Vagina (tissue), 2 donors: ENCODE data around the gene TBC1D19. TPM values are rescaled to one million over a fixed set of nuclear protein-coding genes. Genes with fewer than 3 reads are reported as not detected.

ENCODE experiments used
- DNase-seq, 2 donors: peaks; one replicate each; pipeline ENCODE4 v3.0.0-alpha.2; 2017; ENCODE audit errors: extremely low spot score in 2 of 2
- H3K27ac ChIP-seq: fragments of 200-600 bp; sonication (generic); one replicate; pipeline ENCODE4 v1.5.1; 2019
- H3K27me3 ChIP-seq: fragments of 200-600 bp; sonication (generic); one replicate; pipeline ENCODE4 v1.5.1; 2019
- H3K36me3 ChIP-seq, 2 donors: fragments of 200-600 bp; sonication (generic); one replicate each; pipeline ENCODE4 v1.5.1; 2017 to 2019
- H3K4me1 ChIP-seq: fragments of 200-600 bp; sonication (generic); one replicate; pipeline ENCODE4 v1.5.1; 2019
- H3K4me3 ChIP-seq, 2 donors: fragments of 200-600 bp; sonication (generic); 1 replicate in 1 of 2; 2 replicates in 1 of 2; pipeline ENCODE4 v1.5.1; 2016 to 2019
- H3K9me3 ChIP-seq: fragments of 200-600 bp; sonication (generic); one replicate; pipeline ENCODE4 v1.5.1; 2019
- POLR2A ChIP-seq, 2 donors: fragments of 450-650 bp; IDR thresholded peaks; one replicate each; pipeline ENCODE4 v1.6.1; 2017; ENCODE audit warnings: antibody characterized with exemption in 2 of 2, mild to moderate bottlenecking in 2 of 2, moderate library complexity in 2 of 2
- POLR2AphosphoS5 ChIP-seq, 2 donors: sonication (generic); formaldehyde crosslinking; IDR thresholded peaks; one replicate each; pipeline ENCODE4 v1.9.0; 2017; ENCODE audit warnings: antibody characterized with exemption in 2 of 2, mild to moderate bottlenecking in 2 of 2, low read depth in 1 of 2; ENCODE audit not compliant: insufficient read depth in 1 of 2
- intact Hi-C: fragments of 100-400 bp; cut with DNase I; formaldehyde crosslinking; loops from one replicate; pipeline ENCODE4 v1.15.1; 2023
- total RNA-seq: library from RNA; depleted of rRNA; stranded (reverse); fragments of >200 nt; gene quantifications from one replicate; pipeline ENCODE4 v1.2.3, GENCODE V29; 2016
- TF ChIP-seq, protein P1 (sequence below), 3 experiments: fragments of 450-650 bp in 2 of 3; fragments of 200-600 bp in 1 of 3; sonication (generic) in 1 of 3; IDR thresholded peaks; one replicate each; pipeline ENCODE4 v1.5.1; 2017 to 2019; ENCODE audit warnings: antibody characterized with exemption in 3 of 3, mild to moderate bottlenecking in 2 of 3, moderate library complexity in 2 of 3

TBC1D19 gene
- total RNA-seq, 1 donor from 2014 or later: 10.8 TPM

DNA sequence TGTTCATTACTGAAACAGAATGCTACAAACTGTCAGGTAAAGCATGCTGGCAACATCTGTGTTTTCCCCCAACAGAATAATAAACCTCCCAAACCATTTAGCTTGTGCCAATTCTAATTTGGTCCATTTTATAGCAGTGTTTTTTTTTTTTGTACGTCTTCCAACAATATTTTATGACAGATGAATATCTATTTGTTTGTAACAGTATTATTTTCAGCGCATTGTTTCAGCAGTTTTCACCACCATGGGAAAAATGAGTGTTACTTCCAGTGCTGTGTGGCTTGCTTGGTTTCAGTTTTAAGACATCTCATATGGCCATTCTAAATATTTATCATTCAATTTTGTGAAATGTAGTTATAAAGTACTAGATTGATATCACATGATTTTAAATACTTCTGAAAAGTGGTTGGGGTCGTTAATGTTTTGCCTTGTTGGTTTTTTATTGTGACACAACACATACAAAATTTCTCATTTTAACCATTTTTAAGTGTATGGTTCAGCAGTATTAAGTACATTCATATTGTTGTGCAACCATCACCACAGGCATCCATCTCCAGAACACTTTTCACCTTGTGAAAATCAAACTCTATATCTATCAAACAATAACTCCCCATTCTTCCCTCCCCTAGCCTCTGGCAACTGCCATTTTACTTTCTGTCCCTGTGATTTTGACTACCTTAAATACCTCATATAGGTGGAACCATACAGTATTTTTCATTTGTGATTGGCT, 25.6 kb upstream of the TBC1D19 start:
- no peak for TF ChIP-seq POLR2A (IDR thresholded peaks at IDR 0.05)
- TF ChIP-seq, protein P1, sequence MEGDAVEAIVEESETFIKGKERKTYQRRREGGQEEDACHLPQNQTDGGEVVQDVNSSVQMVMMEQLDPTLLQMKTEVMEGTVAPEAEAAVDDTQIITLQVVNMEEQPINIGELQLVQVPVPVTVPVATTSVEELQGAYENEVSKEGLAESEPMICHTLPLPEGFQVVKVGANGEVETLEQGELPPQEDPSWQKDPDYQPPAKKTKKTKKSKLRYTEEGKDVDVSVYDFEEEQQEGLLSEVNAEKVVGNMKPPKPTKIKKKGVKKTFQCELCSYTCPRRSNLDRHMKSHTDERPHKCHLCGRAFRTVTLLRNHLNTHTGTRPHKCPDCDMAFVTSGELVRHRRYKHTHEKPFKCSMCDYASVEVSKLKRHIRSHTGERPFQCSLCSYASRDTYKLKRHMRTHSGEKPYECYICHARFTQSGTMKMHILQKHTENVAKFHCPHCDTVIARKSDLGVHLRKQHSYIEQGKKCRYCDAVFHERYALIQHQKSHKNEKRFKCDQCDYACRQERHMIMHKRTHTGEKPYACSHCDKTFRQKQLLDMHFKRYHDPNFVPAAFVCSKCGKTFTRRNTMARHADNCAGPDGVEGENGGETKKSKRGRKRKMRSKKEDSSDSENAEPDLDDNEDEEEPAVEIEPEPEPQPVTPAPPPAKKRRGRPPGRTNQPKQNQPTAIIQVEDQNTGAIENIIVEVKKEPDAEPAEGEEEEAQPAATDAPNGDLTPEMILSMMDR (IDR thresholded peaks at IDR 0.05): no peak
- no peak for TF ChIP-seq POLR2AphosphoS5 (IDR thresholded peaks at IDR 0.05; ENCODE audit: insufficient read depth in 1 of 2, low read depth in 1 of 2)
- H3K4me3 ChIP-seq: no peak overlapping the region
- no peaks in the 10 kb centered on the region for H3K27me3 ChIP-seq
- intact Hi-C loops: no loop called here
- H3K4me1 ChIP-seq: no peaks in the 10 kb centered on the region
- DNase-seq: no peak
- H3K36me3 ChIP-seq: no peaks in the 10 kb centered on the region
- H3K9me3 ChIP-seq: no peaks in the 10 kb centered on the region
- no peak overlapping the region for H3K27ac ChIP-seq

DNA sequence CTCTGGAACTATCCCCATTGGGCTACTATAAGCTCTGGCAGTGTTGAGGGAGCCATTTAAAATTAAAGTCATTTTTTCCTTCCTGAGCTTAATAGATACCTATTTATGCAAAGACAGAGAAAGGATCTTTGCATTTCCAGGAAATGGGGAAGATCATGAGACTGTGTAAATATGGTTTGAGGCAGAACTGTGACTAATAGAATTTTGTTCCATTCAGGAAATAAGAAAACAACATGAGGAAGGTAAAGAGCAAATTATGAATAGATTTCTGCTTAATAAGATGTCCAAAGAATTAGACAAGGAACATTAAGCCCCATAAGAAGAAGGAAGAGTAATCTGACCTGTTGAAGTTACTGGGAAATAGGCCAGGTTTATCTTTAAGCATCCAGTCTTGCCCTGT, 17.8 kb upstream of the TBC1D19 start:
- TF ChIP-seq POLR2AphosphoS5 (IDR thresholded peaks at IDR 0.05; ENCODE audit: insufficient read depth in 1 of 2, low read depth in 1 of 2) (no peak), POLR2A (IDR thresholded peaks at IDR 0.05) (no peak)
- TF ChIP-seq, protein P1 (IDR thresholded peaks at IDR 0.05): no peak
- intact Hi-C loops: no loop called here
- H3K27ac ChIP-seq: no peak overlapping the region
- H3K27me3 ChIP-seq: no peaks in the 10 kb centered on the region
- H3K4me1 ChIP-seq: no peaks in the 10 kb centered on the region
- H3K4me3 ChIP-seq: no peak overlapping the region
- no peaks in the 10 kb centered on the region for H3K36me3 ChIP-seq
- no peaks in the 10 kb centered on the region for H3K9me3 ChIP-seq
- DNase-seq: no peak

DNA sequence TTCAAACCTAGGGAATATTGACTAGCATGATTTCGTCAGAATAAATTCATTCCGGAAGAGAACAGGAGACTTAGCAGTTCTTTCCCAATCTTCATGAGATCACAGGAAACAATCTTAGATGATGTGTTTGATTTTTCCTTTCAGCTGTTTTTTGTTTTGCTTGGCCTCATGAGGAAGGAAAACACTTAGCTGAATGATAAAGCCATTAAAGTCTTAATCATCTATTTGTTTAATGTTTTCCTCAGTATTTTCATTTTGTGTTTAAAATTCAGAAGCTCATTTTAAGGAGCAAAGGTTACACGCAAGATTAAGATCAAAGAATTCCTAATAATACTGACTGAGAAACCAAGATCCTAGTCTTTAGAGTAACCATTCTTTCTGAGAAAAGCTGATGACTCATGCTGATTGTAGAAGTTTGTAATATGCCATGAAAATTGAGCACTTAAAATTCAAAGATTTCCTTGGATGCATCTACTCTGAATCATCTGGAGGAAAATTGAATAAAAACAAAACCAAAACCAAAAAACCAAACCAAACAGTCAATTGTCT, 15.4 kb upstream of the TBC1D19 start:
- no peaks in the 10 kb centered on the region for H3K27me3 ChIP-seq
- H3K4me3 ChIP-seq: no peak overlapping the region
- H3K4me1 ChIP-seq: no peaks in the 10 kb centered on the region
- no peak for DNase-seq
- intact Hi-C loops: no loop called here
- TF ChIP-seq, protein P1 (IDR thresholded peaks at IDR 0.05): no peak
- TF ChIP-seq POLR2A (IDR thresholded peaks at IDR 0.05) (no peak), POLR2AphosphoS5 (IDR thresholded peaks at IDR 0.05; ENCODE audit: insufficient read depth in 1 of 2, low read depth in 1 of 2) (no peak)
- H3K36me3 ChIP-seq: no peaks in the 10 kb centered on the region
- no peak overlapping the region for H3K27ac ChIP-seq
- no peaks in the 10 kb centered on the region for H3K9me3 ChIP-seq

DNA sequence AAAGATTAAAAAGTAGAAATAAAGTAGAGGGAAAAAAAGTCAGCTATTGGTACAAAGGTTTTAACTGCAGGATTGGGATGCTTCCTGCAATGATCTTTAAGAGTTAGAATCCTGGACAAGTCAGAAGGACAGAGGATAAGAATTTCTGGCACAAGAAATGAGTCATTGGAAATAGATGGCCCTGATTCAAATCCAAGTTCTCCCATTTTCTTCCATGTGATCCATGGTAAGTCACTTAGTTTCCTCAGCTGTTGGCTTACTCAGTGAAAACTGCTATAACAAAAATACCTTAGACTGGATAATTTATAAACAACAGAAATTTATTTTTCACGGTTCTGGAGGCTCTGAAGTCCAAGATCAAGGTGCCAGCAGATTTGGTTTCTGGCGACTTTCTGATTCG, 13.3 kb upstream of the TBC1D19 start:
- no peak for DNase-seq
- Histone ChIP-seq H3K9me3 (no peaks in the 10 kb centered on the region), H3K27me3 (no peaks in the 10 kb centered on the region), H3K4me3 (no peak overlapping the region), H3K36me3 (no peaks in the 10 kb centered on the region), H3K4me1 (no peaks in the 10 kb centered on the region), H3K27ac (no peak overlapping the region)
- TF ChIP-seq, protein P1 (IDR thresholded peaks at IDR 0.05): no peak
- no peak for TF ChIP-seq POLR2A (IDR thresholded peaks at IDR 0.05)
- intact Hi-C loops: no loop called here

DNA sequence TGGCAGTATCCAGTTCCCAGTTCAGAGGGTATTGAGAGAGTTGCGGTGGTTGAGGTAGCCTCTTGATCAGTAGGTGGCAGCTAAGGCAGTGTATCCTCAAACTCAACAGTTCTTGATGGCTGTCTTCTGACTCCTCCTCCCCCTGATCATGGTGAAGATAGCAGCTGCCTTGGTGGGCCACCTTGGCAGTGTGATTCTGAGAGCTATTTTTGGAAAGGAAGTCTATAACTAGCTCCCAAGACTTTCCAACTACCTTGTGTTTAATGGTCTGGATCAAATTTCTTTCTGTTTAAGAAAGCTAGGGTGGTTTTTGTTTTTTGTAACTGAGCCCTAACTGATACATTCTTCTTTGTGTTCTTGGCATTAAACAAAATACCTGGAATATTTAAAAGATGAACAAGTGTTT, 10.5 kb upstream of the TBC1D19 start:
- TF ChIP-seq POLR2A (IDR thresholded peaks at IDR 0.05) (no peak), POLR2AphosphoS5 (IDR thresholded peaks at IDR 0.05; ENCODE audit: insufficient read depth in 1 of 2, low read depth in 1 of 2) (no peak)
- TF ChIP-seq, protein P1 (IDR thresholded peaks at IDR 0.05): no peak
- intact Hi-C loops: no loop called here
- DNase-seq: no peak
- H3K4me3 ChIP-seq: no peak overlapping the region
- no peaks in the 10 kb centered on the region for H3K4me1 ChIP-seq
- H3K36me3 ChIP-seq: no peaks in the 10 kb centered on the region
- H3K27me3 ChIP-seq: no peaks in the 10 kb centered on the region
- H3K27ac ChIP-seq: no peak overlapping the region
- no peaks in the 10 kb centered on the region for H3K9me3 ChIP-seq
